ENCODE results near the gene BCL11A.

DNA sequence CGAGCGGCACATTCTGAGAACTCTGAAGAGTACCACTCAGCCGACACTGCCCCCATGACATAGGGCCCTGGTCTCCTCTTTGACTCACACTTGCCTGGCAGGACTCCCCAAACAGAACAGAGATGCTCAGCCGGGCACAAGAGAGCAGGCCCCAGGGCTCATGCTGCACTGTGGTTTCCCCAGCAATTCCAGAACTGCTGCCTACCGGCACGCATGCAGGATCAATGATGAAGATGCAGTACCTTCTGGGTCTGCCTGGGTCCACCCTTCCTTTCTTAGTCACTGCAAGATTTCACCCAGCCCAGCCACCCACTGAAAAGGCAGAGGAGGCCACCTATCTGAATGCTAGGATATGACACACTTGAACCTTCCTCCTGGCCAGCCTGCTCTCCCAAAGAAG, 49.4 kb downstream of the BCL11A start:
- TF ChIP-seq, protein P1, sequence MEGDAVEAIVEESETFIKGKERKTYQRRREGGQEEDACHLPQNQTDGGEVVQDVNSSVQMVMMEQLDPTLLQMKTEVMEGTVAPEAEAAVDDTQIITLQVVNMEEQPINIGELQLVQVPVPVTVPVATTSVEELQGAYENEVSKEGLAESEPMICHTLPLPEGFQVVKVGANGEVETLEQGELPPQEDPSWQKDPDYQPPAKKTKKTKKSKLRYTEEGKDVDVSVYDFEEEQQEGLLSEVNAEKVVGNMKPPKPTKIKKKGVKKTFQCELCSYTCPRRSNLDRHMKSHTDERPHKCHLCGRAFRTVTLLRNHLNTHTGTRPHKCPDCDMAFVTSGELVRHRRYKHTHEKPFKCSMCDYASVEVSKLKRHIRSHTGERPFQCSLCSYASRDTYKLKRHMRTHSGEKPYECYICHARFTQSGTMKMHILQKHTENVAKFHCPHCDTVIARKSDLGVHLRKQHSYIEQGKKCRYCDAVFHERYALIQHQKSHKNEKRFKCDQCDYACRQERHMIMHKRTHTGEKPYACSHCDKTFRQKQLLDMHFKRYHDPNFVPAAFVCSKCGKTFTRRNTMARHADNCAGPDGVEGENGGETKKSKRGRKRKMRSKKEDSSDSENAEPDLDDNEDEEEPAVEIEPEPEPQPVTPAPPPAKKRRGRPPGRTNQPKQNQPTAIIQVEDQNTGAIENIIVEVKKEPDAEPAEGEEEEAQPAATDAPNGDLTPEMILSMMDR (IDR thresholded peaks at IDR 0.05; ENCODE audit: low read depth, low read length, missing input control) = no peak
- TF ChIP-seq, protein P2, sequence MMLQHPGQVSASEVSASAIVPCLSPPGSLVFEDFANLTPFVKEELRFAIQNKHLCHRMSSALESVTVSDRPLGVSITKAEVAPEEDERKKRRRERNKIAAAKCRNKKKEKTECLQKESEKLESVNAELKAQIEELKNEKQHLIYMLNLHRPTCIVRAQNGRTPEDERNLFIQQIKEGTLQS (IDR thresholded peaks at IDR 0.05) = no peak
- TF ChIP-seq RAD21 (IDR thresholded peaks at IDR 0.05) = peak; percentile 13 to 49
- TF ChIP-seq, protein P3, sequence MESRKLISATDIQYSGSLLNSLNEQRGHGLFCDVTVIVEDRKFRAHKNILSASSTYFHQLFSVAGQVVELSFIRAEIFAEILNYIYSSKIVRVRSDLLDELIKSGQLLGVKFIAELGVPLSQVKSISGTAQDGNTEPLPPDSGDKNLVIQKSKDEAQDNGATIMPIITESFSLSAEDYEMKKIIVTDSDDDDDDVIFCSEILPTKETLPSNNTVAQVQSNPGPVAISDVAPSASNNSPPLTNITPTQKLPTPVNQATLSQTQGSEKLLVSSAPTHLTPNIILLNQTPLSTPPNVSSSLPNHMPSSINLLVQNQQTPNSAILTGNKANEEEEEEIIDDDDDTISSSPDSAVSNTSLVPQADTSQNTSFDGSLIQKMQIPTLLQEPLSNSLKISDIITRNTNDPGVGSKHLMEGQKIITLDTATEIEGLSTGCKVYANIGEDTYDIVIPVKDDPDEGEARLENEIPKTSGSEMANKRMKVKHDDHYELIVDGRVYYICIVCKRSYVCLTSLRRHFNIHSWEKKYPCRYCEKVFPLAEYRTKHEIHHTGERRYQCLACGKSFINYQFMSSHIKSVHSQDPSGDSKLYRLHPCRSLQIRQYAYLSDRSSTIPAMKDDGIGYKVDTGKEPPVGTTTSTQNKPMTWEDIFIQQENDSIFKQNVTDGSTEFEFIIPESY (IDR thresholded peaks at IDR 0.05) = no peak

Measured in liver (tissue), 3 donors.